GM06990 (cell line): Measurements from ENCODE around the gene HDAC1.

Experiments
- DNase-seq: peaks from one replicate; pipeline ENCODE4 v3.0.0-alpha.2; 2011; ENCODE audit not compliant: insufficient read length; ENCODE audit errors: extremely low read depth
- H3K27me3 ChIP-seq: replicated peaks from 2 replicates; pipeline ENCODE4 v1.6.0; 2011; ENCODE audit warnings: low read length; ENCODE audit not compliant: control insufficient read depth, insufficient read depth
- H3K36me3 ChIP-seq: 2 replicates; pipeline ENCODE4 v1.5.1; 2011; ENCODE audit warnings: low read length; ENCODE audit not compliant: control insufficient read depth, insufficient read depth
- H3K4me3 ChIP-seq: replicated peaks from 2 replicates; pipeline ENCODE4 v1.5.1; 2011; ENCODE audit warnings: low read depth, mild to moderate bottlenecking, control low read depth, low read length
- CTCF ChIP-seq: IDR thresholded peaks from 2 replicates; pipeline ENCODE4 v1.5.1; 2011; ENCODE audit warnings: low read length, control low read depth, mild to moderate bottlenecking, inconsistent platforms; ENCODE audit not compliant: insufficient read depth, poor library complexity, severe bottlenecking

Gene HDAC1

GRCh38 chr1:32318127-32318869, 26.4 kb downstream of the HDAC1 start:
- Histone ChIP-seq H3K4me3 (no peak overlapping the region), H3K36me3 (peaks cover 2% of the 10 kb centered on the region), H3K27me3 (no peaks in the 10 kb centered on the region)
- no peak for TF ChIP-seq CTCF
- DNase-seq: no peak

GRCh38 chr1:32321712-32322291, 29.9 kb downstream of the HDAC1 start:
- Histone ChIP-seq H3K4me3 (no peak overlapping the region), H3K36me3 (peaks cover 5% of the 10 kb centered on the region), H3K27me3 (no peaks in the 10 kb centered on the region)
- no peak for DNase-seq
- no peak for TF ChIP-seq CTCF

GRCh38 chr1:32327204-32327603, 35.3 kb downstream of the HDAC1 start:
- Histone ChIP-seq H3K36me3 (peaks cover 34% of the 10 kb centered on the region), H3K4me3 (no peak overlapping the region), H3K27me3 (no peaks in the 10 kb centered on the region)
- TF ChIP-seq CTCF: no peak
- no peak for DNase-seq

- Histone ChIP-seq H3K27me3 (no peaks in the 10 kb centered on the region), H3K36me3 (peaks cover 41% of the 10 kb centered on the region), H3K4me3 (no peak overlapping the region)
- DNase-seq: no peak
- TF ChIP-seq CTCF: no peak
Measured at GRCh38 chr1:32329931-32330466, 38.1 kb downstream of the HDAC1 start.

- Histone ChIP-seq H3K27me3 (no peaks in the 10 kb centered on the region), H3K36me3 (peaks cover 41% of the 10 kb centered on the region), H3K4me3 (no peak overlapping the region)
- no peak for TF ChIP-seq CTCF
- no peak for DNase-seq
Measured at GRCh38 chr1:32330558-32331151, 38.8 kb downstream of the HDAC1 start.
